ENCODE measurements around the gene NOC4L.
"Not testable (repeated sequence)": the region's sequence is repeated elsewhere in the genome, so short reads cannot be mapped to it uniquely, and the experiment has no call there.

NOC4L gene

DNA sequence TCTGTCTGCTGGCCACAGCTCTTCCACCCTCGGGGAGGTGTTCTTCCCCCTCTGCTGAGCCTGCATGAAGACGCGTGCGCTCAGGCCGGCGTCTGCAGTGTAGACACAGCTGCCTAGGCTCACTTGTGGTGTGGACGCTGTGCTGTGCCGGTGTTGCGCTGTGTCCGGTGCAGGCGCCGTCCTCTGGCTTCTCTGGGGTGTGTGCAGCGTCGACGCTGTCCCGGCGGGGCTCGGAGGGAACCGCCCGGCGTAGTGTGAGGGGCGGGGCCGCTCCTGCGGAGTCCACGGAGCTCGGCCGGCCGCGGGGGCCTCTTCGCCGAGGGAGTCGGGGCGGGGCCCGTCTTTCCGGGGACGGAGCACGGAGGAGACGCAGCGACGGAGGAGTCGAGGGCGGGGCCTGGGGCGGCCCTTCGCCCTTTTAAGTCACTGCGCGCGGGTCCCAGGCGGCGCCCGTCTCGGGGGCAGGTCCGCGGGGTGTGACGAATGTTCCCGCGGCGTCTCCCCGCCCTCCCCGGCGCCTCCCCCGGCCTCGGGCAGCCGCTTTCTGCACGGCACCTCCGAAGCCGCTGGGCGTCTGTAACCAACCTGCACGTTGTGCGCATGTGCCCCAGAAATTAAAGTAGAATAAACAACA, 45.2 kb downstream of the NOC4L start:
- Histone ChIP-seq H3K27ac (peak overlapping the region in 17 of 21 experiments; percentile 18 to 84 (median 56)), H3K4me3 (peak overlapping the region; percentile 35 to 56 (median 44))

DNA sequence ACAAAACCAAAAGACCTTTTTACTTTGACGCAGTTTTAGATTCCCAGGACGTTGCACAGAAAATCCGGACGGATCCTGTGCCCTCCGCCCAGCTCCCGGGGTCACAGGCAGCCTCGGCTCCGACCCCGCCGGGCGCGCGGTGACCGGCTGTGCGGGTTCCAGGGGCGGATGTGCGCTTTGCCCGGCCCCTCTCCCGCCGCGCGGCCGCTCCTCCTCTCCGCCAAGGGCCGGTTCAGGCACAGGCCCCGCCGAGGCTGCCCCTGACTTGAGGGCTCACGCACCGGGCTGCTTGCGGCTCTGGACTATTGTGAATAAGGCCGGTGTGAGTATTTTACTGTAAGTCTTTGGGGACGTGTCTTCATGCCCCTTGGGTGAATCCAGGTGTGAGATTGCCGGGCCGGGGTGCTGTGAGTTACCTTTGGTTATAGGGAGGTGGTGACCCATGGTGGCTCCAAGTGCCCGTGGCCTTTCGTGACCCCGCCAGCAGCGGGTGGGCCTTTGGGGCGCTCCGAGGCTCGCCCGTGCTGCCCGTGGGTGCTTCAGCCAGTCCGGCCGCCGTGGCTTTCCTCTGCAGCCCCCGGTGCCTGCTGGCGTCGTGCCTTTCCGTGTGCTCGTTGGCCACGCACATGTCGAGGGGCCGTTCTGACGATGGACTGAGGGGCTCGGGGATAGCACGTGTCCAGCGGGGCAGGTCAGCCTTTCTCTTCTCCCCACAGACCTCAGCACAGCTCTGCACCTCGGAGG, 45.9 kb downstream of the NOC4L start:
- Histone ChIP-seq H3K27ac (peak overlapping the region in 16 of 21 experiments; percentile 3 to 84 (median 55)), H3K4me3 (peak overlapping the region; percentile 35 to 56 (median 44))

DNA sequence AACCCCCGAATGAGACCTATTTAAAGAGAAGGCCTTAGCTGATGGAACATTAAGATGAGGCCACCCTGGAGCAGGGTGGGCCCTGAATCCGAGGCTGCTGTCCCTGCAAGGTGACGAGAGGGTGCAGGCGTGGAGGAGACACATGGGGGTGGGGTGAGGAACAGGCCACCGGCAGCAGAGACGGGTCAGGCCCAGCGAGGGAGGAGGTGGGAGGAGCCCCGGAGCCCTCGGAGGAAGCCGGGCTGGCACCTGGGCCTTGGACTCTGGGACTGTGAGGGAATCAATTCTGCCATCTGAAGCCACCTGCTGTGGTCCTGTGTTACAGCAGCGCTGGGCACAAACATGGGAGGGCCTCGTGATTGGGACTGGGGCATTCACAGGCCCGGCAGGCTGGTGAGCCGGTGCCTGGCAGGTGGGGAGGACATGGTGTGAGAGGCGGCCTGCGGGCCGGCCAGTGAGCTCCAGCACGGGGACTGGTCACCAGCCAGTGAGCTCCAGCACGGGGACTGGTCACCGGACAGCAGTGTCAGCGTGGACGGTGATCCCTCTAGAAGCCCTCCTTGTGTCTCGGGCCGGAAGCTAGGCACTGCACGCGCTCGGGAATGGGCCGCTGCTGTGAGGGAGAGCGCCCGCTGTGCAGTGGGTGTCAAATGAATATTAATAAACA, 46.7 kb downstream of the NOC4L start:
- H3K27ac ChIP-seq, result no peak overlapping the region
- H3K4me3 ChIP-seq, result no peak overlapping the region

DNA sequence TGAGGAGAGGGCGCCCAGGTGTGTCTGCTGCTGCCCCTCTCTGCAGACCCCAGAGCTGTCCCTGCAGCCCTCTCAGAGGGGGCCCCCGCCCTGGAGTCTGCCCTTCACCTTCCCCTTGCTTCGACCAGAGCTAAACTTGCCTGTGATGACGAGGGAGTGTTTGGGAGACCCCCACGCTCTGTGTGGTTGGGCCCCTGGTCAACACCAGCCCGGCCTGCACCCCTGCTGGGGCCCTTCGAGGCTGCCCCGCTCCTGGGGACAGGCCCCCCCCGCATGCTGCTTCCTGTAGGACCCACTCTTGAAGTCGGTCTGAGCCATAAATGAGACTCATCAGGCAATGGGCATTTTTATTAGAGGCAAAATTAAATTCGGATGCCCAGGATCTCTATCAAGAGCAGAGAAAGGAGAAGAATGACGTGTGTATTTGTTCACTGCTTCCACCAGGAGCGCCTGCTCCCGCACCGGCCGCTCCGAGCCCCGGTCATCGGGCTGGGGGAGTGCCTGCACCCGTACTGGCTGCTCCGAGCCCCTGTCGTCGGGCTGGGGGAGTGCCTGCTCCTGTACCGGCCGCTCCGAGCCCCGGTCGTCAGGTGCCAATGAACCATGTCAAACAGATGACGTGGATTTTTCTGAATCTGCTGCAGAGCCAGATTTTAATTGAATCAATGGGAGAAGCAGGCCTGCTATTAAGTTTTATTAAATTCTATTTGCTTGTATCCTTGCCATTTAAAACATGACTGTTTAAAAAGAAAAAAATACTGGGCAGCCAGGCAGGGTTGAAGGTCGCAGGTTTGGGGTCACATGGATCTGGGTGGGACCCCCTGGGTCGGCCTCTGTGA, 47.7 kb downstream of the NOC4L start:
- Histone ChIP-seq H3K27ac (no peak overlapping the region), H3K4me3 (no peak overlapping the region)

DNA sequence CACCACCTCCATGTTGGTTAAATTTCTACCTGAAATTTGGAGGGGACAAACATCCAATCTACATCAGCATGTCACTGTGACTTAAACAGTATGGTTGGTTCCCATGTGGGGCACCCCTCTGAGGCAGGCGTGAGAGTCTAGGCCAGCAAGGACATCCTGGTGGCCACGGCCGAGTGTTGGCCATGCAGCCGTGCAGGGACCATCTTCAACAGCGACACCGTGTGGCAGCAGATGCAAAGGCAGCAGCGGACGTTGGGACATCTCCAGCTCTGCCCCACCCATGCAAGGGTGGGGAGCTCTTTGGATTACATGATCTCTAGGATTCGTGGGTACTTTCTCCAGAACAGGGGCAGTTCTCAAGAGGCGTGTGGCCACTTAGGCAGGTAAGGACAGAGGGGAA, 49.8 kb downstream of the NOC4L start:
- Histone ChIP-seq H3K27ac (no peak overlapping the region), H3K4me3 (no peak overlapping the region)

DNA sequence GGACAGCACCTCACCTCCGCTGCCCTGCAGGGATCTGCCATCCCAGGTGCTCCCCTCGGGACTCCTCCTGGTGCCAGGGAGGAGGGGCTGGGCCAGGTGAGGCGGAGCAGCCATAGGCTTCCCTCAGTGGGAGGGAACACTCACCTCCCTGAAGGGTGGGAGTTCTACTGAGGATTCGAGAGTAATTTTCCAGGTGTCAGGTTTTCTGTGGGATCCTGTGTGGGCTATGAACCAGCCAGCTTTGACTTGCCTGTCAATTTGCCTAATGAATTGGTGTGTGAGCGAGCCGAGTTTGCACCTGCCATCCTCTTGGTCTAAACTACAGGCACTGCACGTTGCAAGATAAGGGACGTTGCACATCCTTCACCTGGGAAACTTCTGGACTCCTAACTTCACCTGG, 50.3 kb downstream of the NOC4L start:
- Histone ChIP-seq H3K27ac (no peak overlapping the region), H3K4me3 (no peak overlapping the region)

DNA sequence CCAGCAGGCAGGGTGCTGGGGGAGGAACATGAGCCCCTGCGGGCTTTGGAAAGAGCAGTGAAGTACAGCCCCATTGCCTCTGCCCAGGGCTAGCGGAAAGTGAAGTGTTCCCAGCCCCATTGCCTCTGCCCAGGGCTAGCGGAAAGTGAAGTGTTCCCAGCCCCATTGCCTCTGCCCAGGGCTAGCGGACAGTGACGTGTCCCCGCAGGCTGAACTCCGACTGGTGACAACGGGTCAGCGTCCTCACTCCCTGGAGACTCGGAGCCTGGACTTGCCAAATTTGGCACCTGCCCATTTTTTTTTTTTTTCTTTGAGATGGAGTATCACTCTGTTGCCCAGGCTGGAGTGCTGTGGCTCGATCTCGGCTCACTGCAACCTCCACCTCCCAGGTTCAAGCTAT, 51.0 kb downstream of the NOC4L start:
- not testable (repeated sequence) for H3K4me3 ChIP-seq, H3K27ac ChIP-seq

DNA sequence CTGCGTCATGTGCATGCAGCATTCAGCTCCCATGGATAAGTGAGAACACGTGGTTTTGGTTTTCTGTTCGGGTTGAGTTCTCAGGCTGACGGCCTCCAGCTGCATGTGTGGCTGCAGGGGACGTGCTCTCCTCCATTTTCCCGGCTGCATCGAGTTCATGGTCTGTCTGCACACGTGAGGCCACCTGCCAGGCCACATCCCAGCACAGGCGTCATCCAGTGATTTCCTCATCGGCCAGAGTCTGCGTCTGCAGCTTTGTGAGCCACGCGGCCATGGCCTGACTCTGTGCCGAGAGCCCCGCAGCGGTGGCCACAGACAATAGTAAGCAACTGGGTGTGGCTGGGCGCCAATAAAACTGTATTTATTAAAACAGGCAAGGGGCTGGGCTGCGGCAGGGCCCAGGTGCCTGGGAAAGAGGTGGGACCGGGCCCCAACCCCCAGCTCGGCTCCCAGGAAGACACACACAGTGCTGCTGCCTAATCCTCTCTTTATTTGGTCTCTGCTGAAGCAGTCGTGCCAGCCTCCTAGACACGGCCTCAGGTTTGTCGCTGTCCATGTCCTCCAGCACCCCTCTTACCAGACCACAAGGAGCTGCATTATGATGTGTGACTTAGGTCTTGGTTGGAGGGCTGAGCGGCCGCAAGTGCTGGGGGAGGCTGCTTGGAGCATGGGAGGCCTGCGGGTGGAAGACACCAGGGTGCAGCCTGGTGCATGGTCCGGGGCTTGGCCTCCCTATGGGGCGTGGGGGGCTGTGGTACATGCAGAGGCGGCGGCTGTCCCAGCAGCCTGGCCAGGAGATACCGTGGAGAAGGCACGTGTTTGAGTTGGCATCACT, 52.0 kb downstream of the NOC4L start:
- H3K27ac ChIP-seq, result no peak overlapping the region
- no peak overlapping the region for H3K4me3 ChIP-seq

DNA sequence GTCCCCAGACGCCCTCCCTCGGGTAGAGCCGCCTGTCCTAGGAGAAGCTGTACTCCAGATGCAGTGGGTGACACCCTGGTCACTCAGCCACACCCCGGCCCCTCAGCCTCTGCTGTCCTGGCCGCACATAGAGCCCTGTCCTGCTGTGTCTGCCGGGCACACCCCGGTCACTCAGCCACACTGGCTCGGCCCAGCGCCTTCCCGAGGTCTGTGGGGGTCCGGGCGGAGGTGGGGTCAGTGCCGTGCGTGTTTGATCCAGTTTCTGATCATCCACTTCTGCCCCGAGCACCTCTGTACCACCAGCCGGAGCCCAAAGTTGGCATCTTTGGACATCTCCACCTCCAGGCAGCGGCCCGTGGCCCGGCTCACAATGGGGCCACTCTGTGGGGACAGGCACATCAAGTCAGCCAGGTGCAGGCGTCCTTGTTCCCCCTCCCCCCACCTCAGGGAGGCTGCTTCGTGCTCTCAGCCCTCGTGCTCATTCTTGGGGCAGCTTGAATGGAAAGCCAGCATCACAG, 52.7 kb downstream of the NOC4L start:
- no peak overlapping the region for H3K27ac ChIP-seq
- H3K4me3 ChIP-seq, result no peak overlapping the region

DNA sequence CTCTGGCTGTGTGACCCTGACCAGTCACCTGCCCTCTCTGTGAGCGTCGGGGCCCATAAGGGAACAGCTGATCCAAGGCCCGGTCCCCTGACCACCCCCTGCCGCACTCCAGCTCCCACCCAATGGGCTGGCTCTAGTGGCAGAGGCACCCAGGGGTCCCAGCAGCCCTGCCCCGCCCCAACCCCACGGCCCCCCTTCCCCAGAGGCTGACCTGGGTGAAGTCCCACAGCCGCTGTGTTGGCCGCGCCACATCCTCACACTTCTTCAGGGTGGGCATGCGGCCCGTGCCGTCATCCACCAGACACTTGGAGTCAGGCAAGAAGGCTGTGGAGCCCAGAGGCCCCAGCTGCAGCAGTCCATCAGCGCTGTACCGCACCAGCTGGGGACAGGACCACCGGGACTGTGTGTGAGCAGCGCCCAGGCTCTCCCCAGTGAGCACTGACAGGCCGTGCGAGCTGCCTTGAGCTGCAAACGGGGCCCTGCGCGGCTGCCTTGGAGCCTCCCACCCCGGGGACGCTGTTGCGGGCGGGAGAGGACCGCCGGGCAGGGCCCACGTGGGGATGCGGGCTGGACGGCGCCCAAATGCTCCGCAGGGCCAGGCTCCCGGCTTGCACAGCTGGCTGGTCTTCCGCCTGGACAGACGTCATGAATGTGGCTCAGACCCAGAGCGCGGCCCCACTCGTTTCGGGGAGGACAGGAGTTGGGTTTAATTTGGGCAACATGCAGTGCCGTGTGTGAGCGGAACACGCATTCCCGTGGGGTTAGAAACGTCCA, 53.5 kb downstream of the NOC4L start:
- Histone ChIP-seq H3K4me3 (no peak overlapping the region), H3K27ac (no peak overlapping the region)

DNA sequence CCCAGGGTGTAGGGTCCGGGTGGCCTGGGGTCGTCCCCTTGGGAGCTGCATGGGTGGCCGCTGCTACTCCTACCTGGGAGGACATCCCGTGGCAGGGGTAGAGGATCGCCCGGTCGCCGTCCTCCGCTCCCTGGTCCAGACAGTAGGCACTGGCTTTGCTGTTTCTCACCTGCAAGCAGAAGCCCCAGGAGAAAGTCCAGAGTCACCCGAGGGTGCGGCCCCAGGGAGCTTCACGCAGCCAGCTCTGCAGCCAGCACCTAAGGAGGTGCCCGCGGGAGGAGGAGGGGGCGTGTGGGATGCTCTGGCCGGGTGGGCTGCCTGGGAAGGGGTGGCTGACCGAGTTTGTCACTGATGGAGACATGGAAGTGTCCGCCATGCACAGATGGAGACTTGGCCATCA, 54.8 kb downstream of the NOC4L start:
- H3K4me3 ChIP-seq, result no peak overlapping the region
- no peak overlapping the region for H3K27ac ChIP-seq

DNA sequence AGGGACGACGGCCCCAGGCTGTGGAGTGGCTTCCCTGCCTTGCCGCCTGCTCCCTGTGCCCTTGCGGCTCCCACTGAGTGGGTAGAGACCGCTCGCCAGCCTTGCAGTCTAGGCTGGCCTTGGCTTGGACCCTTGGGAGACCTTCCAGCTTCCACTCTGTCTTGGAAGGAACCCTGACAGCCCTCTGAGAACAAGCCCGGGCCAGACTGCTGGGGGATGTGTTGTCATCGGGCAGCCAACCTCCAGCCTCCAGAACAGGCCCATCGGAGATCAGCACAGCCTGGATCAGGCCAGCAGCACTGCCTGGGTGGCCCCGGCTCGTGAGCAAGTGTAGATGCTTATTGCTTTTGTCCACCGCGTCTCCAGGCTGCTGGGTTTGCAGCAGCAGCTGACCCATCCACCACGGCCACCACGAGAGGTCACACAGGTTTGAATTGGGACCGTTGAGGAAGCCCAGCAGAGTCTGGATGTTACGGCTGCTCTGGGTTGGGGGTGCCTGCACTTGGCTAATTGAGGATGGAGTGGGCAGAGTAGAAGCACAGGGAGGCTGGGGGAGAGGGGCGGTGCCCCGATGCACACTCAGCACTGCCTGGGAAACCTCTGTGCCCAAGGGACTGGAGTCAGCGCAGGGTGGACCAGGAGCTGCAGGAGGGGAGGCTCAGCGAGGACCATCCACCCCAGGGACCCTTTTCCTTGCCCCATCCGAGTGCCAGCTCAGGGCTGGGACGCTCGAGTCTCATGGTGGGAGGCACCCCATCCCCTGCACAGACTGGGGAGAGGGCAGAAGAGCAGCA, 55.5 kb downstream of the NOC4L start:
- H3K27ac ChIP-seq, result no peak overlapping the region
- H3K4me3 ChIP-seq, result no peak overlapping the region

DNA sequence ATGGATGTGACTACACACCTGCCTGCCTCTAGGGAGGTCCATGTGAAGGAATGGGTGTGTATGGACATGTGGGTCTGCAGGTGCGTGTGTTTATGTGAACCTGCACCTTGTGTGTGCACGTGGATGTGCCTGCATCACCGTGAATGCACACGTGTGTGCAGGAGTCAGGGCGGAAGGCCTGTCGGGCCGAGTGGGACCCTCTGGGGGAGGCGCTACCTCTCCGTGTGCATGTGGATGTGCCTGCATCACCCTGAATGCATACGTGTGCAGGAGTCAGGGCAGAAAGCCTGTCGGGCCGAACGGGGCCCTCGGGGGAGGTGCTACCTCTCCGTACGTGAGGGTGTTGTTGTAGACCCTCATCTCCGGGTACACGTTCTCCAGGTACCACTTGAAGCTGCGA, 56.5 kb downstream of the NOC4L start:
- no peak overlapping the region for H3K27ac ChIP-seq
- H3K4me3 ChIP-seq, result no peak overlapping the region

DNA sequence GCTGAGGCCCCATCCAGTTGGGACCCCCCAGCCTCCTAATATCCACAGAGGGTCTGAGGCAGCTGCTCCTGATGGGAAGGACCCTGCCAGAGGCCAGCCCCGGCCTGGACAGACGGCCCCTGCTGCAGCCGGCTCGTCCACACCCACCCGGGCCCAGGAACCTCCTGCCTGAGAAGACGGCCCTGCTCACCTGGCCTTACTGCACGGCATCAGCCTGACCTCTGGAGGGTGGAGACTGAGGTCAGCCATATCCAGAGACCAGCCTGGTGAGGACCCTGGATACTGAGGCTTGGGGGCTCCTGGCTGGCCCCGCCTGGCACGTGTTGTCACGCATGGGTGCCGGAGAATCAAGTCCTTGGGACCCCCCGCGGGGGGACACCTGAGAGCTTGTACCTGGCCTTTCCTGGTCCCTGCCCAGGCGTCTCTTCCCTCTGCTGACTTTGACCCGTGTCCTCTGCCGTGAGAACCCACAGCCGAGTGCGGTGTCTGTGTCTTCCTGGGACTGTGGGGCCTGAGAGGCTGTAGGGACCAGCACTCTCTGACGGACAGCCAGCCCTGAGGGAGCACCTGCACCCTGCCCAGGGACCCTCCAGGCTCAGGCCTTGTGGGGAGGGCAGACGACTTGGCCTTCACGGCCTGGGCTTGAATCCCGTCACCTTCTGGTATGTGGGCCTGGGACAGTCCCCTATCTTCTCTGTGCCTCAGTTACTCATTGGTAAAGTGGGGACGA, 57.3 kb downstream of the NOC4L start:
- Histone ChIP-seq H3K27ac (no peak overlapping the region), H3K4me3 (no peak overlapping the region)

Measured in skin epidermis (tissue), 12 donors.